Gastrocnemius medialis (tissue), 4 donors: Measurements from ENCODE around the gene GIMAP8. TPM values are rescaled to one million over a fixed set of nuclear protein-coding genes. Genes with fewer than 3 reads are reported as not detected.
"Not testable (repeated sequence)": the region's sequence is repeated elsewhere in the genome, so short reads cannot be mapped to it uniquely, and the experiment has no call there.

Experiments used
- ATAC-seq, 2 donors: fragments of 150-250 bp; one replicate each; pipeline ENCODE4 v1.9.1; 2016
- DNase-seq, 2 donors: peaks; one replicate each; pipeline ENCODE4 v3.0.0-alpha.2; 2019
- H3K27ac ChIP-seq, 4 donors: fragments of 200-600 bp; sonication (generic); 1 replicate in 1 of 4; 2 replicates in 3 of 4; pipeline ENCODE4 v1.5.1; 2016 to 2018; ENCODE audit warnings: mild to moderate bottlenecking in 2 of 4, moderate library complexity in 1 of 4
- H3K27me3 ChIP-seq, 3 donors: fragments of 200-600 bp; sonication (generic) in 2 of 3; 1 replicate in 1 of 3; 2 replicates in 2 of 3; pipeline versions ENCODE4 v1.5.1 to v1.6.0; 2016 to 2019; ENCODE audit warnings: mild to moderate bottlenecking in 1 of 3, moderate library complexity in 1 of 3
- H3K36me3 ChIP-seq, 2 donors: fragments of 200-600 bp; sonication (generic) in 1 of 2; one replicate each; pipeline ENCODE4 v1.5.1; 2017 to 2018
- H3K4me1 ChIP-seq, 2 donors: fragments of 200-600 bp; sonication (generic) in 1 of 2; one replicate each; pipeline ENCODE4 v1.5.1; 2016 to 2017; ENCODE audit warnings: mild to moderate bottlenecking in 2 of 2
- H3K4me3 ChIP-seq, 4 donors: fragments of 200-600 bp; sonication (generic) in 3 of 4; 1 replicate in 1 of 4; 2 replicates in 3 of 4; pipeline ENCODE4 v1.5.1; 2016 to 2019; ENCODE audit warnings: mild to moderate bottlenecking in 2 of 4
- H3K9me3 ChIP-seq, 3 donors: fragments of 200-600 bp; sonication (generic) in 2 of 3; 1 replicate in 1 of 3; 2 replicates in 2 of 3; pipeline ENCODE4 v1.5.1; 2016 to 2019
- POLR2A ChIP-seq, 2 donors: fragments of 450-650 bp; IDR thresholded peaks; one replicate each; pipeline ENCODE4 v1.6.1; 2017; ENCODE audit warnings: antibody characterized with exemption in 2 of 2, mild to moderate bottlenecking in 2 of 2, moderate library complexity in 2 of 2
- in situ Hi-C, 4 donors: fragments of 200-750 bp; cut with MboI; loops; one replicate each; pipeline versions ENCODE4 v1.15.0 to v1.8.0; 2017; ENCODE audit warnings: low sequenced_read_pairs in 4 of 4
- intact Hi-C: fragments of 100-400 bp; cut with DNase I; formaldehyde crosslinking; loops from one replicate; pipeline ENCODE4 v1.15.1; 2023; ENCODE audit warnings: low total_unique reads
- total RNA-seq, 4 donors: library from RNA; depleted of rRNA; stranded (reverse); fragments of >200 nt; gene quantifications; one replicate each; pipeline versions ENCODE4 v1.1.0 to v1.2.3, GENCODE V29; 2016
- TF ChIP-seq, protein P1 (sequence below), 5 experiments: fragments of 450-650 bp in 3 of 5; fragments of 200-600 bp in 2 of 5; sonication (generic) in 2 of 5; IDR thresholded peaks in 4 of 5; conservative IDR thresholded peaks in 1 of 5; 1 replicate in 4 of 5; 2 replicates in 1 of 5; pipeline ENCODE4 v1.5.1; 2016 to 2019; ENCODE audit warnings: antibody characterized with exemption in 5 of 5, mild to moderate bottlenecking in 3 of 5, moderate library complexity in 3 of 5

GIMAP8 gene
- total RNA-seq, 4 donors from 2014 or later: 5.4 to 10.4 (median 7.1) TPM

DNA sequence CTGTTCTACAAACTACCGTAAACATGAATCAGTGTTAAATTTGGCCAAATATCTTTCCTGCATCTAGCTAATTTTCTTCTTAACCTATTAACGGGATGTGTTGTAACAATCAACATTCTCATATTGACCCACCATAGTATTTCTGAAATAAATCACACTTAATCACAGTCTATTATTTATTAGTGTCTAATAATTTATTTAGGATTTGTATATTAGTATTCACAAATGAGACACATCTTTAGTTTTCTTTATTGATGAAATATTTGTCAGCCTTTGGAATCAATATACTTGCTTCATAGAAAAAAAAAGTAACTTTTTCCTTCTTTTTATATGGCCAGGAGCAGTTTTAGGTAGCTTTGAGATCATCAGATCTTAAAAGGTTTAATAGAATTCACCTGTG lies 68.9 kb downstream of the GIMAP8 start:
- intact Hi-C loops: no loop called here
- peak overlapping the region; percentile 41 to 75 (median 72) for H3K27ac ChIP-seq
- in situ Hi-C loops: no loop called here
- DNase-seq (no peak), ATAC-seq (no peak)
- H3K36me3 ChIP-seq: no peaks in the 10 kb centered on the region
- no peaks in the 10 kb centered on the region for H3K9me3 ChIP-seq
- no peak for TF ChIP-seq POLR2A (IDR thresholded peaks at IDR 0.05)
- TF ChIP-seq, protein P1, sequence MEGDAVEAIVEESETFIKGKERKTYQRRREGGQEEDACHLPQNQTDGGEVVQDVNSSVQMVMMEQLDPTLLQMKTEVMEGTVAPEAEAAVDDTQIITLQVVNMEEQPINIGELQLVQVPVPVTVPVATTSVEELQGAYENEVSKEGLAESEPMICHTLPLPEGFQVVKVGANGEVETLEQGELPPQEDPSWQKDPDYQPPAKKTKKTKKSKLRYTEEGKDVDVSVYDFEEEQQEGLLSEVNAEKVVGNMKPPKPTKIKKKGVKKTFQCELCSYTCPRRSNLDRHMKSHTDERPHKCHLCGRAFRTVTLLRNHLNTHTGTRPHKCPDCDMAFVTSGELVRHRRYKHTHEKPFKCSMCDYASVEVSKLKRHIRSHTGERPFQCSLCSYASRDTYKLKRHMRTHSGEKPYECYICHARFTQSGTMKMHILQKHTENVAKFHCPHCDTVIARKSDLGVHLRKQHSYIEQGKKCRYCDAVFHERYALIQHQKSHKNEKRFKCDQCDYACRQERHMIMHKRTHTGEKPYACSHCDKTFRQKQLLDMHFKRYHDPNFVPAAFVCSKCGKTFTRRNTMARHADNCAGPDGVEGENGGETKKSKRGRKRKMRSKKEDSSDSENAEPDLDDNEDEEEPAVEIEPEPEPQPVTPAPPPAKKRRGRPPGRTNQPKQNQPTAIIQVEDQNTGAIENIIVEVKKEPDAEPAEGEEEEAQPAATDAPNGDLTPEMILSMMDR (IDR thresholded peaks at IDR 0.05 in 4 of 5, conservative IDR thresholded peaks at IDR 0.05 in 1 of 5): no peak
- H3K4me1 ChIP-seq: no peaks in the 10 kb centered on the region
- H3K4me3 ChIP-seq: peak overlapping the region; percentile 2 to 57 (median 30)
- no peaks in the 10 kb centered on the region for H3K27me3 ChIP-seq

DNA sequence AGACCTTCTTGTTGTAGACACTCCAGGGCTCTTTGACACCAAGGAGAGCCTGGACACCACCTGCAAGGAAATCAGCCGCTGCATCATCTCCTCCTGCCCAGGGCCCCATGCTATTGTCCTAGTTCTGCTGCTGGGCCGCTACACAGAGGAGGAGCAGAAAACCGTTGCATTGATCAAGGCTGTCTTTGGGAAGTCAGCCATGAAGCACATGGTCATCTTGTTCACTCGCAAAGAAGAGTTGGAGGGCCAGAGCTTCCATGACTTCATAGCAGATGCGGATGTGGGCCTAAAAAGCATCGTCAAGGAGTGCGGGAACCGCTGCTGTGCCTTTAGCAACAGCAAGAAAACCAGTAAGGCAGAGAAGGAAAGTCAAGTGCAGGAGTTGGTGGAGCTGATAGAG lies 69.7 kb downstream of the GIMAP8 start:
- no peaks in the 10 kb centered on the region for H3K9me3 ChIP-seq
- ATAC-seq: no peak
- in situ Hi-C loops (no loop called here), intact Hi-C loops (no loop called here)
- no peaks in the 10 kb centered on the region for H3K36me3 ChIP-seq
- H3K27me3 ChIP-seq: no peaks in the 10 kb centered on the region
- DNase-seq: no peak
- peak overlapping the region; percentile 12 to 57 (median 24) for H3K4me3 ChIP-seq
- peak overlapping the region; percentile 41 to 75 (median 72) for H3K27ac ChIP-seq
- H3K4me1 ChIP-seq: no peaks in the 10 kb centered on the region
- TF ChIP-seq, protein P1 (IDR thresholded peaks at IDR 0.05 in 4 of 5, conservative IDR thresholded peaks at IDR 0.05 in 1 of 5): no peak
- no peak for TF ChIP-seq POLR2A (IDR thresholded peaks at IDR 0.05)

DNA sequence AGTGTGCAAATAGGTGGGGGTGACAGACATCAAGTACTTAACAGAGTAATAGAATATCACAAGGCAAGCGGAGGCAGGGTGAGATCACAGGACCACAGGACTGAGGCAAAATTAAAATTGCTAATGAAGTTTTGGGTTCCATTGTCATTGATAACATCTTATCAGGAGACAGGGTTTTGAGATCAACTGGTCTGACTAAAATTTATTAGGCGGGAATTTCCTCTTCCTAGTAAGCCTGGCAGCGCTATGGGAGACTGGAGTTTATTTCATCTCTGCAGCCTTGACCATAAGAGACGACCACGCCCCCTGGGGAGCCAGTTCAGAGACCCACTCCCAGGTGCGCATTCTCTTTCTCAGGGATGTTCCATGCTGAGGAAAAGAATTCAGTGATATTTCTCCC lies 72.5 kb downstream of the GIMAP8 start:
- H3K4me1 ChIP-seq, H3K9me3 ChIP-seq, ATAC-seq, H3K4me3 ChIP-seq, H3K27me3 ChIP-seq, intact Hi-C loops, in situ Hi-C loops, H3K27ac ChIP-seq, DNase-seq, H3K36me3 ChIP-seq: not testable (repeated sequence)

DNA sequence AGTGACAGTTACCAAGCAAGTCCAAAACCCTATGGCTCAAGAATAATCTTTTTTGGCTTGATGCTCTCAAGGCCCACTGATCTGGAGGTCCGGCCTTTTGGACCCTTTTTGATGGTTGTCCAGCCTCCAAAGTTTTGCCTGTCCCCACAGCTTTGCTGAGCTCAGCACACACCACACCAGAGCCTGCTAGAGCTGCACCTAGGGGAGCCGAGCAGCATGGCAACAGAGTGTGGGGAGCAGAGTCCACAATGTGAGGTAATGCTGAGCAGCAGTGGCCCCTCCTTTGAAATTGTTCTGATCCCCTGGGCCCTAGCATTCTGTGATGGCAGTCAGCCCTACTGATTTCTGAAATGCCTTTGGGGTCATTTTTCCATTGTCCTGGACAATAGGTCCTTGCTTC lies 73.6 kb downstream of the GIMAP8 start:
- TF ChIP-seq POLR2A (IDR thresholded peaks at IDR 0.05): no peak
- TF ChIP-seq, protein P1 (IDR thresholded peaks at IDR 0.05 in 4 of 5, conservative IDR thresholded peaks at IDR 0.05 in 1 of 5): no peak
- H3K36me3 ChIP-seq: no peaks in the 10 kb centered on the region
- no peak overlapping the region for H3K4me3 ChIP-seq
- in situ Hi-C loops (no loop called here), intact Hi-C loops (no loop called here)
- no peaks in the 10 kb centered on the region for H3K27me3 ChIP-seq
- ATAC-seq (no peak), DNase-seq (no peak)
- no peaks in the 10 kb centered on the region for H3K4me1 ChIP-seq
- no peaks in the 10 kb centered on the region for H3K9me3 ChIP-seq
- H3K27ac ChIP-seq: no peak overlapping the region

Other genes starting within 250 kb of the GIMAP8 start
- gene LRRC61, start 127.3 kb upstream of the GIMAP8 start, total RNA-seq: 1 to 10 TPM in 3 of 4 donors, under 1 TPM in 1; 0.62 to 6.8 (median 1.9) TPM
- 1 to 10 TPM in 2 of 4 donors, under 1 TPM in 1, not detected in 1; 0.27 to 2.7 (median 1.1) TPM for gene ACTR3C, start 127.1 kb upstream of the GIMAP8 start, total RNA-seq
- gene RARRES2, start 109.0 kb upstream of the GIMAP8 start, total RNA-seq: 10 to 100 TPM in 1 of 4 donors, 1 to 10 TPM in 3; 4.7 to 14.3 (median 6.5) TPM
- gene REPIN1, start 81.8 kb upstream of the GIMAP8 start, total RNA-seq: 100 to 1,000 TPM; 115 to 332 (median 159) TPM
- 1 to 10 TPM; 3.1 to 7.5 (median 3.3) TPM for gene ZNF775, start 71.3 kb upstream of the GIMAP8 start, total RNA-seq
- 1 to 10 TPM; 6.6 to 7.8 (median 7.0) TPM for gene GIMAP7, start 64.2 kb downstream of the GIMAP8 start, total RNA-seq
- 10 to 100 TPM; 11.9 to 16.9 (median 15.0) TPM for gene GIMAP4, start 116.8 kb downstream of the GIMAP8 start, total RNA-seq
- gene GIMAP6, start 181.8 kb downstream of the GIMAP8 start, total RNA-seq: 10 to 100 TPM in 3 of 4 donors, 1 to 10 TPM in 1; 8.5 to 27.8 (median 12.4) TPM
- 1 to 10 TPM; 2.2 to 6.7 (median 3.2) TPM for gene GIMAP2, start 235.1 kb downstream of the GIMAP8 start, total RNA-seq